Stomach (tissue), 4 donors: ENCODE measurements around the gene CXCL12.

ENCODE experiments used
- POLR2A ChIP-seq, 4 donors: fragments of 450-650 bp; IDR thresholded peaks; one replicate each; pipeline ENCODE4 v1.6.1; 2016; ENCODE audit warnings: antibody characterized with exemption in 4 of 4, control low read depth in 2 of 4, mild to moderate bottlenecking in 1 of 4, moderate library complexity in 1 of 4
- POLR2AphosphoS5 ChIP-seq, 3 donors: sonication (generic); formaldehyde crosslinking; IDR thresholded peaks; one replicate each; pipeline ENCODE4 v1.6.1; 2016; ENCODE audit warnings: antibody characterized with exemption in 3 of 3
- TF ChIP-seq, protein P1 (sequence below), 7 experiments: fragments of 450-650 bp in 4 of 7; fragments of 200-600 bp in 3 of 7; sonication (generic) in 3 of 7; IDR thresholded peaks; one replicate each; pipeline ENCODE4 v1.5.1; 2016 to 2019; ENCODE audit warnings: antibody characterized with exemption in 7 of 7, control low read depth in 2 of 7, mild to moderate bottlenecking in 1 of 7

DNA sequence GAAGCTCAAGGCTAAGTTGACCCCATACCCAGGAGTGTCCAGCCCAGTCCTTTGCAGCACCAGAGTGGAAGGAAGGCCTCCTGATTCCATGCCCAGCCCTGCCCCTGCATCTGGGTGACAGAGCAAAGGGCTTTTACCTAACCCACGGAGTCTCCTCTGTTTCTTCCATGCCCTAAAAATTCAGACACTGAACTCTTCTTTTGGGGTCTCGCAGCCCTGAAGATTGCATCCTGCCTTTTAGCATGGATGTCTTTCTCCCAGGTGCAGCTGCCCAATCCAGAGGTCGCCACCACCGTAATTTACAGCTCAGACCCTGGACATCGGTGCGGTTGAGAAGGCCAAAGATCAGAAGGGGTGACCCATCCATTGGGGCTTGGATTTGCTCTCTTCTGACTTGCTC, 50.8 kb downstream of the CXCL12 start:
- TF ChIP-seq POLR2A (IDR thresholded peaks at IDR 0.05) (no peak), POLR2AphosphoS5 (IDR thresholded peaks at IDR 0.05) (no peak)
- TF ChIP-seq, protein P1, sequence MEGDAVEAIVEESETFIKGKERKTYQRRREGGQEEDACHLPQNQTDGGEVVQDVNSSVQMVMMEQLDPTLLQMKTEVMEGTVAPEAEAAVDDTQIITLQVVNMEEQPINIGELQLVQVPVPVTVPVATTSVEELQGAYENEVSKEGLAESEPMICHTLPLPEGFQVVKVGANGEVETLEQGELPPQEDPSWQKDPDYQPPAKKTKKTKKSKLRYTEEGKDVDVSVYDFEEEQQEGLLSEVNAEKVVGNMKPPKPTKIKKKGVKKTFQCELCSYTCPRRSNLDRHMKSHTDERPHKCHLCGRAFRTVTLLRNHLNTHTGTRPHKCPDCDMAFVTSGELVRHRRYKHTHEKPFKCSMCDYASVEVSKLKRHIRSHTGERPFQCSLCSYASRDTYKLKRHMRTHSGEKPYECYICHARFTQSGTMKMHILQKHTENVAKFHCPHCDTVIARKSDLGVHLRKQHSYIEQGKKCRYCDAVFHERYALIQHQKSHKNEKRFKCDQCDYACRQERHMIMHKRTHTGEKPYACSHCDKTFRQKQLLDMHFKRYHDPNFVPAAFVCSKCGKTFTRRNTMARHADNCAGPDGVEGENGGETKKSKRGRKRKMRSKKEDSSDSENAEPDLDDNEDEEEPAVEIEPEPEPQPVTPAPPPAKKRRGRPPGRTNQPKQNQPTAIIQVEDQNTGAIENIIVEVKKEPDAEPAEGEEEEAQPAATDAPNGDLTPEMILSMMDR (IDR thresholded peaks at IDR 0.05): no peak
